SU-DHL-6 (cell line): ENCODE measurements around the gene ATP2B2.

Experiments used
- H2AFZ ChIP-seq: fragments of 200-600 bp; sonication (generic); 2 replicates; pipeline ENCODE4 v1.6.1; 2014; ENCODE audit warnings: low read depth, mild to moderate bottlenecking, moderate library complexity, mixed read lengths, antibody characterized with exemption, low read length; ENCODE audit not compliant: severe bottlenecking
- H3F3A ChIP-seq: fragments of 200-600 bp; shearing (Covaris generic); 2 replicates; pipeline ENCODE4 v1.6.0; 2016; ENCODE audit warnings: antibody characterized with exemption, mild to moderate bottlenecking; ENCODE audit not compliant: insufficient read depth
- H3K27ac ChIP-seq: fragments of 200-600 bp; sonication (generic); 2 replicates; pipeline ENCODE4 v1.5.1; 2016; ENCODE audit warnings: low read depth, mild to moderate bottlenecking, low read length, moderate library complexity, mixed read lengths
- H3K27me3 ChIP-seq: fragments of 200-600 bp; sonication (generic), shearing (Covaris generic); 2 replicates; pipeline ENCODE4 v1.6.0; 2014; ENCODE audit warnings: mild to moderate bottlenecking, low read length
- H3K36me3 ChIP-seq: fragments of 200-600 bp; sonication (generic); 2 replicates; pipeline ENCODE4 v1.6.1; 2014; ENCODE audit warnings: mild to moderate bottlenecking, low read length, mixed read lengths
- H3K4me2 ChIP-seq: fragments of 300-600, 200-600 bp; shearing (Covaris generic), sonication (generic); 2 replicates; pipeline ENCODE4 v1.6.0; 2014; ENCODE audit warnings: low read length, low read depth, mild to moderate bottlenecking; ENCODE audit not compliant: poor library complexity, severe bottlenecking
- H3K4me3 ChIP-seq: fragments of 200-600 bp; sonication (generic); 2 replicates; pipeline ENCODE4 v1.5.1; 2014; ENCODE audit warnings: antibody characterized with exemption, low read length, mild to moderate bottlenecking, mixed read lengths; ENCODE audit not compliant: insufficient read depth, poor library complexity, severe bottlenecking
- H3K79me2 ChIP-seq: fragments of 200-600 bp; sonication (generic); 2 replicates; pipeline ENCODE4 v1.6.1; 2014; ENCODE audit warnings: mild to moderate bottlenecking, low read length, moderate library complexity; ENCODE audit not compliant: insufficient read depth
- H3K9ac ChIP-seq: fragments of 200-600 bp; sonication (generic); 2 replicates; pipeline ENCODE4 v1.7.0; 2014; ENCODE audit warnings: mild to moderate bottlenecking, low read length
- H3K9me2 ChIP-seq: fragments of 200-600 bp; sonication (generic); replicated peaks from 2 replicates; pipeline ENCODE4 v1.6.1; 2014; ENCODE audit warnings: low read length; ENCODE audit not compliant: insufficient read depth
- H3K9me3 ChIP-seq: fragments of 200-600 bp; sonication (generic); 2 replicates; pipeline ENCODE4 v1.6.1; 2014; ENCODE audit warnings: low read length, mixed read lengths; ENCODE audit not compliant: insufficient read depth
- H4K20me1 ChIP-seq: fragments of 200-600 bp; sonication (generic); 2 replicates; pipeline ENCODE4 v1.6.1; 2014; ENCODE audit warnings: low read depth, mild to moderate bottlenecking, antibody characterized with exemption, low read length, moderate library complexity, mixed read lengths
- CTCF ChIP-seq: fragments of 200-600 bp; sonication (generic); IDR thresholded peaks from one replicate; pipeline ENCODE4 v1.5.1; 2017; ENCODE audit warnings: antibody characterized with exemption, mild to moderate bottlenecking, low read length, moderate library complexity; ENCODE audit not compliant: insufficient read depth, poor library complexity, severe bottlenecking
- EZH2phosphoT487 ChIP-seq: fragments of 200-600 bp; sonication (generic), shearing (Covaris generic); conservative IDR thresholded peaks from 2 replicates; pipeline ENCODE4 v1.6.1; 2018; ENCODE audit warnings: mild to moderate bottlenecking, antibody characterized with exemption, low read length, moderate library complexity, mixed read lengths

The ATP2B2 gene

DNA sequence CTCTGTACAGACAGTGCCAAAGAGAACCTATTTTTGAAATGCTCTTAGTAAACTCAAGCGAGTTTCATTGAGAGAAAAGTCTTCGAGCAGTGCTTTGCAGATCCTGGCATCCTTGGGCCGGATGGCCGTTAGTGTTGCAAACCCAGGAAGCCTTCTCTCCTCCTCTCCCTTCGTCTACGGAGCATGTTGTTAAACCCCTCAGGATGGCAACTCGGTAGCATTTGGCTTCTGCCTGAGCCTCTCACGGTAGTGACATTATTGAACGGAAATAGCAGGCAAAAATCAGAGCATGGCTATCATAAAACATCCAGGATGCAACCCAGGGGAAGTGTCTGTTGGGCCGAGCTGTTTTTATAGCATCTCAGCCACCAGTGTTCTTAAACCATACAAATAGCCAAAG, 177.8 kb downstream of the ATP2B2 start:
- Histone ChIP-seq H3K9me3 (no peaks in the 10 kb centered on the region), H3K9me2 (no peaks in the 10 kb centered on the region), H4K20me1 (no peaks in the 10 kb centered on the region), H2AFZ (no peak overlapping the region), H3K36me3 (no peaks in the 10 kb centered on the region), H3F3A (no peaks in the 10 kb centered on the region), H3K27me3 (no peaks in the 10 kb centered on the region), H3K4me3 (no peak overlapping the region), H3K9ac (no peak overlapping the region), H3K27ac (no peak overlapping the region), H3K4me2 (no peak overlapping the region), H3K79me2 (no peaks in the 10 kb centered on the region)
- TF ChIP-seq CTCF = no peak
- no peak for TF ChIP-seq EZH2phosphoT487

DNA sequence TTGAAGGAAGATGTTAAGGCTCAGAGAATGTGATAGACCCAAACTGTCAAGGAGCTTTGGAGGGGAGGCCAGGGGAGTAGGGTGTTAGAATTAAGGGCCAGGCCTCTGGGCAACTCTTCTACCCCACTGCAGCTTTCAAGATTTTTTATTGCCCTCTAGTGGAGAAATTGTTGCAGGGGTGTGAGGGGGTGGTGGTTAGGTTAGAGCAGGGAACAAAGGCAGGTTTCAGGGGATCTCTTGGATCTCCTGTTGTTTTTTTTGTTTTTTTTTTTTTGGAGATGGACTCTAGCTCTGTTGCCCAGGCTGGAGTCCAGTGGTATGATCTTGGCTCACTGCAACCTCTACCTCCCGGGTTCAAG, 183.1 kb downstream of the ATP2B2 start:
- Histone ChIP-seq H3F3A (no peaks in the 10 kb centered on the region), H2AFZ (no peak overlapping the region), H3K79me2 (peaks cover 20% of the 10 kb centered on the region), H3K4me2 (no peak overlapping the region), H3K4me3 (no peak overlapping the region), H3K9me3 (no peaks in the 10 kb centered on the region), H3K9ac (no peak overlapping the region), H3K27me3 (no peaks in the 10 kb centered on the region), H3K27ac (no peak overlapping the region), H3K9me2 (no peaks in the 10 kb centered on the region), H4K20me1 (no peaks in the 10 kb centered on the region), H3K36me3 (no peaks in the 10 kb centered on the region)
- no peak for TF ChIP-seq EZH2phosphoT487
- TF ChIP-seq CTCF = peak; percentile 45

GRCh38 chr3:10321630-10322351, 183.6 kb downstream of the ATP2B2 start:
- H3K36me3 ChIP-seq = no peaks in the 10 kb centered on the region
- H3K4me3 ChIP-seq = no peak overlapping the region
- peaks cover 20% of the 10 kb centered on the region for H3K79me2 ChIP-seq
- peak overlapping the region; percentile 52 for H2AFZ ChIP-seq
- H4K20me1 ChIP-seq = no peaks in the 10 kb centered on the region
- H3F3A ChIP-seq = no peaks in the 10 kb centered on the region
- TF ChIP-seq EZH2phosphoT487 = no peak
- TF ChIP-seq CTCF = no peak
- no peak overlapping the region for H3K27ac ChIP-seq
- H3K27me3 ChIP-seq = no peaks in the 10 kb centered on the region
- no peaks in the 10 kb centered on the region for H3K9me2 ChIP-seq
- no peak overlapping the region for H3K4me2 ChIP-seq
- no peak overlapping the region for H3K9ac ChIP-seq
- H3K9me3 ChIP-seq = no peaks in the 10 kb centered on the region
